IgD-negative memory B cell (primary cell): Measurements from ENCODE around the gene SLC38A10. TPM values are rescaled to one million over a fixed set of nuclear protein-coding genes. Genes with fewer than 3 reads are reported as not detected.
A peak's percentile ranks its signal among the peaks of the same experiment; 100 is the strongest.

Source experiments
- H3K27ac Mint-ChIP-seq, 3 donors: one replicate each; pipeline ENCODE4 v1.8.0; 2020 to 2022; ENCODE audit warnings: mild to moderate bottlenecking in 3 of 3, mixed read lengths in 3 of 3, moderate library complexity in 1 of 3
- H3K27me3 Mint-ChIP-seq: one replicate; pipeline ENCODE4 v1.8.0; 2021; ENCODE audit warnings: mixed read lengths
- H3K36me3 Mint-ChIP-seq: one replicate; pipeline ENCODE4 v1.8.0; 2020; ENCODE audit warnings: mild to moderate bottlenecking, mixed read lengths
- H3K4me1 Mint-ChIP-seq, 3 donors: one replicate each; pipeline ENCODE4 v1.8.0; 2020 to 2022; ENCODE audit warnings: mixed read lengths in 3 of 3, mild to moderate bottlenecking in 1 of 3
- H3K4me3 Mint-ChIP-seq, 4 donors: one replicate each; pipeline ENCODE4 v1.8.0; 2020 to 2022; ENCODE audit warnings: mild to moderate bottlenecking in 4 of 4, mixed read lengths in 4 of 4, moderate library complexity in 3 of 4
- H3K9me3 Mint-ChIP-seq, 3 donors: one replicate each; pipeline ENCODE4 v1.8.0; 2020 to 2021; ENCODE audit warnings: mixed read lengths in 3 of 3, mild to moderate bottlenecking in 1 of 3
- polyA plus RNA-seq: library from polyadenylated mRNA; unstranded; fragments of 300-500 nt; fragmentation: Illumina TruSeq; gene quantifications from one replicate; pipeline ENCODE4 v1.2.3, GENCODE V29; 2021

SLC38A10 gene
- polyA plus RNA-seq, 1 donor from 2014 or later, result 84.5 TPM

DNA sequence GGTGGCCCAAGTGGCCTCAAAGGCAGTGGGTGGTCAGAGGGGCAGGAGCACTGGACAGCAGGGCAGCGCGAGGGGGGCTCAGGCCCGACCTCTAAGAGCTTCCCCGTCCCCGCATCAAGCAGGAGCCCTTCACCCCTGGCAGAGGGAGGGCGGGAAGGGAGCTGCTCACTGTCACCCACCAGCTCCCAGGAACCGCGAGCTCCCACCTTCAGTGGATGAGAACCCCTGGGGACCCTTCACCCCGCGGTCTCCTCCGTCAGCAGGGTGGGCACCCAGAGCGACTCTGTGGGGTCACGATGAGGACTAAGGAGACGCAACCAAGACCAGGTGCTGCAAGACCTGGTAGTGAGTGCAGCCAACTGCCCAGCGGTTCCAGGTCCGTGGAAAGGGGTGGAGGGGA is 86.0 kb downstream of the SLC38A10 start:
- Mint-ChIP-seq H3K9me3 (no peaks in the 10 kb centered on the region), H3K4me1 (peaks cover 0 to 8% (median 5%) of the 10 kb centered on the region in 3 donors), H3K4me3 (no peak overlapping the region), H3K27me3 (no peaks in the 10 kb centered on the region), H3K36me3 (peaks cover 2% of the 10 kb centered on the region), H3K27ac (peak overlapping the region in 1 of 3 donors; percentile 67)

DNA sequence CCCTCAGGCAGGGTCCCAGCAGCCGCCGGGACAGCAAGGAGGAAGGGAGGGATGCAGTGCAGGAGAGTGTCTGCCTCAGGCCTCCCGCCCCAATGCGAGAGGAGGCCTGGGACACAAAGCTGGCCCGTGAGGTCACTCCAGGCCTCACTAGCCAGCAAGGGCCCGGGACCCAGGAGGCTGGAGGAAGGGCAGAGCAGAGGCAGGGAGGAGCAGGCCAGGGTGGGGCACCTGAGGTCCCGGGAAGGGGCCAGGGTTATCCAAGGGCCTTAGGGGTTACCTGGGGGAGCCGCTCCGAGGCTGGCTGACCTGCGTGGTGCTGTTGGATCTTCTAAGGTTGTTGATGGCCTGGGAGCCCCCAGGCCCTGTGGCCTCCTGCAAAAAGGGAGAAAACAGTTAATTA is 86.5 kb downstream of the SLC38A10 start:
- H3K27me3 Mint-ChIP-seq, result no peaks in the 10 kb centered on the region
- H3K9me3 Mint-ChIP-seq, result no peaks in the 10 kb centered on the region
- H3K4me1 Mint-ChIP-seq, result peaks cover 0 to 8% (median 5%) of the 10 kb centered on the region in 3 donors
- no peak overlapping the region for H3K4me3 Mint-ChIP-seq
- peaks cover 2% of the 10 kb centered on the region for H3K36me3 Mint-ChIP-seq
- H3K27ac Mint-ChIP-seq, result peak overlapping the region in 1 of 3 donors; percentile 67

DNA sequence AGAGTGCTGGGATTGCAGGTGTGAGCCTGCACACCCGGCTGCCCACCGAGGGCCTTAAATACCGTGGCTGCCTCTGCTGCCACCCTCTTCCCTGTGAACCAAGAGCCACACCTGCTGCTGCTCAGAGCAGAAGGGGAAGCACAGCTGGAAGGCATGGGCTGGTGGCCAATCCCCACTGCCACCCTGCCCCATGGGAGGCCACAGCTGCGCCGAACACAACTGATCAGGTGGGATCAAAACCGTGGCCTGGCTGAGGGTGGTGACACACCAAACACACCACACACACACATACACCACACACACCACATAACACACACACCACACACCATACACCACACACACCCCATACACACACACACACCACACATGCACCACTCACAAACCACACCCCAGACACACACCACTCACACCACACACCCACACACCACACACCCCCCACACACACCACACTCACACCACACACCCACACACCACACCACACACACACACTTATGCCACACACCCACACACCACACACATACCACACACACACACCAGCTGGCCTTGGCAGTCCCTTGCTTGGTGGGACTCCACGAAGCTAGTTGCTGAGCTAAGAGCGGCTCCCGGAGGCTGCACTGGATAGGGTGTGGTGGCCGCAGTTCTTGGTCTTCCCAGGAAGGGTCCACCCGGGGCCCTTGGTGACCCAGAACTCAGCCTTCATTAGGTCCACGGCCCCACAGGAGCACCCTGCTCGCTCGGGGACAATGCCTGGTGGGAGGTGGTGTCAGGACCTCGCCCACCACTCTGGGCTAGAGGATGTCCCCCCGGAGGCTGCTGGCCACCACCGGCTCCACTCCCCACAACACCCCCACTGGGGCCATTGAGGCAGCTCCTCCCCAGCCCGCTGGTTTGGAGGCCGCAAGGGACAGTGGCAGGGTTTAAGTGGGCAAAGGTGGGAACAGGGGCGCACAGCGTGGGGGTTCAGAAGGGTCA is 87.2 kb downstream of the SLC38A10 start:
- Mint-ChIP-seq H3K4me3 (no peak overlapping the region), H3K36me3 (peaks cover 2% of the 10 kb centered on the region), H3K9me3 (no peaks in the 10 kb centered on the region), H3K4me1 (peaks cover 0 to 6% (median 5%) of the 10 kb centered on the region in 3 donors), H3K27me3 (no peaks in the 10 kb centered on the region), H3K27ac (peak overlapping the region in 1 of 3 donors; percentile 20)

DNA sequence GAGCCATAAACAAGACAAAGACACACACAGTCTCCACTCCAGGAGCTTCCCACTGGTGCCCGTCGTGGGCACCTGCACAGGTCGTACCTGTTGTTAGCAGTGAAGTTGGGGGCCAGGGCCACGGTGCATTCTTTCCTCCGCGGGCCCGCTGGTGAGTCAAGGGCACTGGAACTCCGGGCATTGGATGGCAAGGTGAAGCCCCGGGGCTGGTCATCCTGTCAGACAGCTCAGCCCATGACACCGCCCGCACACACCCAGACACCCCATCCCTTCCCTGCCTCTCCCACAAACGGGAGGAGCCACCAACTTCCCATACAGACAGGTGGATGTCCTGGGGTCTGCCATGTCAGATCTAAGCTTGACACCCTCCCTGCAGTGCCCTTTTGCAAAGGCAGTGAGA is 88.5 kb downstream of the SLC38A10 start:
- H3K27ac Mint-ChIP-seq, result no peak overlapping the region
- H3K9me3 Mint-ChIP-seq, result no peaks in the 10 kb centered on the region
- H3K4me3 Mint-ChIP-seq, result no peak overlapping the region
- peaks cover 0 to 3% (median 3%) of the 10 kb centered on the region in 3 donors for H3K4me1 Mint-ChIP-seq
- H3K27me3 Mint-ChIP-seq, result no peaks in the 10 kb centered on the region
- H3K36me3 Mint-ChIP-seq, result peaks cover 2% of the 10 kb centered on the region

DNA sequence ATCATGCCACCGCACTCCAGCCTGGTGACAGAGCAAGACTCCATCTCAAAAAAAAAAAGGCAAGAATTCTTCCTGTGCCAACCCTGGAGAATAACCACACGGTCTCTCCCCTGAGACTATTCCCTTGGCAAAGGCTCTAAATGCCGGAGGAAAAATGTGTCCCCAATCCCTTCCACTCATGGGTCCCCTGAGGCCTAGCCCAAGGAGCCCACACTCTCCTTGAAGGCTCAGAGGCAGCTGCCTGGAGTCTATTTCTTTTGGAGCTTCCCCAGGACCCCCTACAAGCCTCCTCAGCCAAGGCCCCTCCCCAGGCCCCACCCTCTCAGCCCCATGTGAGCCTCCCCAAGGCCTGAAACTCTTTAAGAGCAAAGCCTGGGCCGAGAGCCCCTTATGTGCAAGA is 88.9 kb downstream of the SLC38A10 start:
- Mint-ChIP-seq H3K9me3 (no peaks in the 10 kb centered on the region), H3K36me3 (peaks cover 2% of the 10 kb centered on the region), H3K27me3 (no peaks in the 10 kb centered on the region), H3K4me3 (no peak overlapping the region), H3K4me1 (peaks cover 0 to 3% (median 3%) of the 10 kb centered on the region in 3 donors), H3K27ac (no peak overlapping the region)

DNA sequence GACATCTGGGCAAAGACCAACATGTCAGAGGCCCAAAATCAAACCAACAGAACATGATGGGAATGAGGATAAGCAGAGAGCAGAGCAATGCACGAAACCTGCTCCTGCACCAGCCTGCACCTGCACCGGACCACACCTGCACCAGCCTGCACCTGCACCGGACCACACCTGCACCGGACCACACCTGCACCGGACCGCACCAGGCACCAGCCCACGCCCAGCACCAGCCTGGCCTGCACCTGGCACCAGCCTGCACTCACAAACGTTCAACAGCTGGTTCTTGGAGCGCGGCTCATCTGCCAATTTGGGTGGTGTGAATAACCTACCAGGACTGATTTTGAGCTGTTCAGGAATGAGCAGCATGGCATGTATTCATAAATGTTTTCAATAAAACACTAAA is 90.5 kb downstream of the SLC38A10 start:
- H3K27ac Mint-ChIP-seq, result no peak overlapping the region

DNA sequence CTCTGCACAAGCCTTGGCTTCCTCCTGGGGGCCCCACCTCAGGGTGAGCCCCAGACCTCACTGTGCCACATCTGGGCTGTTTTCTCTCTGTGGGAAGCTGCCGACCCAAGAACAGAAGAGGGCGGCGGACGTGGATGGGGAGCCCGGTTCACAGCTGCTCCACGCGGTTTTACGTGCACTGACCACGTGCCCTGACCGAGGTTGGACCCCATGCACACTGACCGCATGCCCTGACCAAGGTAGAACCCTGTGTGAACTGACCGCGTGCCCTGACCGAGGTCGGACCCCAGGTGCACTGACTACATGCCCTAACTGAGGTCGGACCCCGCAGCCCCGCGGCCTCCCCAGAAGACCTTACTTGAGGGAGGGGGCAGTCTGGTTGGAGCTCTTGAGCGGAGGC is 92.0 kb downstream of the SLC38A10 start:
- H3K27me3 Mint-ChIP-seq, result no peaks in the 10 kb centered on the region

More for the DNA sequence above, 90.5 kb downstream of the SLC38A10 start:
- Mint-ChIP-seq H3K9me3 (no peaks in the 10 kb centered on the region), H3K36me3 (peaks cover 2% of the 10 kb centered on the region), H3K4me1 (peaks cover 0 to 3% (median 2%) of the 10 kb centered on the region in 3 donors), H3K4me3 (no peak overlapping the region), H3K27me3 (no peaks in the 10 kb centered on the region)

DNA sequence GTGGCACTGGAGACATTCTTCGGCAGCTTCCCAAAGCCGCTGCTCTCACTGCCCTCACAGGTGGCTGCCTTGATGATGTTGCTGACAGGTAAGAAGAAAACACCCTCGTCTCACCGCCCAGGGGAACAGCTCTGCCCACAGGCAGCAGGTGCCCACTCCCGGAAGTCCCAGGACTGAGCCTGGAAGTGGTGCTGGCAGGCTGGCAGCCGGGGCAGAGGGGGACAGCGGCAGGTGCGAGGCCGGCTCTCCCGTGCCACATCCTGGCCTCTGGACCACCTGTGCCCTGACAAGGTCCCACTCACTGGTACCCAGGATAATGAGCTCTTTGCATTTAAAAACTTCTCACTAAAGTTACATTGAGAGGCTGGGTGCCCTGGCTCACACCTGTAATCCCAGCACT is 92.8 kb downstream of the SLC38A10 start:
- Mint-ChIP-seq H3K4me1 (peaks cover 0 to 2% (median 0%) of the 10 kb centered on the region in 3 donors), H3K27me3 (no peaks in the 10 kb centered on the region), H3K4me3 (no peak overlapping the region), H3K27ac (no peak overlapping the region), H3K9me3 (no peaks in the 10 kb centered on the region), H3K36me3 (peaks cover 2% of the 10 kb centered on the region)

More for the DNA sequence above, 92.0 kb downstream of the SLC38A10 start:
- Mint-ChIP-seq H3K9me3 (no peaks in the 10 kb centered on the region), H3K4me1 (peaks cover 0 to 3% (median 2%) of the 10 kb centered on the region in 3 donors), H3K27ac (no peak overlapping the region), H3K4me3 (no peak overlapping the region), H3K36me3 (peaks cover 2% of the 10 kb centered on the region)

DNA sequence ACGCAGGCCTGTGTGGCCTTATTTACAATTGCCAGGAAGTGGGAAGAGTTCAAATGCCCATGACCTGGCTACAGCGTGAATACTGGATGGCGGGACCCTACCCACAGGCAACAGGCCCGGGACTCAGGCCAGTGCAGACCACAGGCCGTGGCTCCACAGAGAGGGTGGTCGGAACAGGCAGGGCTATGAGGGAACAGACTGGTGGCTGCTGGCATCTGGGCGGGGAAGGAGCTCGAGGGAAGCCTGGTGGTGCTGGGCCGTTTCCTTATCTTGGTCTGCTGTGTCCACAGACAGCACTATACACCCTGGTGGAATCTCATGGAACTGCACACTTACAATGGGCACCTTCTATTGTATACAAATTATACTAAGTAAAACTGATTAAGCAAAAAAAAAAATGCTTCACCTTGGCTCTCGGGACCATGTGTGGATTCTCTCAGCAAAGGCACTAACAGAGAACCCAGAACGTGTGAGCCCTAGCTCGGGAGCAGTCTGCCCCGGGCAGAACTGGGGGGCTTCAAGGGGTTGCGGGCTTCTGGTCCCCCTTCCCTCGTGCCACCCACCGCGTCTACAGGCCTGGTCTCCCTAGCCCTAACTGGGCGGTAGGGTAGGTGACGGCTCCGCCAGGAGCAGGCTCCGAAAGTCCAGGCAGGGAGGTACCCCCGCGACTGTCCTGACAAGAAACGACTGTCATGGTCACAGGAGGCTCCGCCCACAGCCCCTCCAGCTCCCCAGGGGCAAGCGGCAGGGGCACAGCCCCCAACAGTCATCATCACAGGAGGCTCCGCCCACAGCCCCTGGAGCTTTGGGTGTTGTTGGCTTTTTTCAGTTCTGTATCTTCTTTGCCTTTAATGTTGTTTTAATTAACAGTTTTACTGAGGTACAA is 94.2 kb downstream of the SLC38A10 start:
- Mint-ChIP-seq H3K27me3 (no peaks in the 10 kb centered on the region), H3K36me3 (peaks cover 2% of the 10 kb centered on the region), H3K4me1 (peaks cover 0 to 2% (median 0%) of the 10 kb centered on the region in 3 donors), H3K4me3 (no peak overlapping the region), H3K9me3 (no peaks in the 10 kb centered on the region), H3K27ac (no peak overlapping the region)

DNA sequence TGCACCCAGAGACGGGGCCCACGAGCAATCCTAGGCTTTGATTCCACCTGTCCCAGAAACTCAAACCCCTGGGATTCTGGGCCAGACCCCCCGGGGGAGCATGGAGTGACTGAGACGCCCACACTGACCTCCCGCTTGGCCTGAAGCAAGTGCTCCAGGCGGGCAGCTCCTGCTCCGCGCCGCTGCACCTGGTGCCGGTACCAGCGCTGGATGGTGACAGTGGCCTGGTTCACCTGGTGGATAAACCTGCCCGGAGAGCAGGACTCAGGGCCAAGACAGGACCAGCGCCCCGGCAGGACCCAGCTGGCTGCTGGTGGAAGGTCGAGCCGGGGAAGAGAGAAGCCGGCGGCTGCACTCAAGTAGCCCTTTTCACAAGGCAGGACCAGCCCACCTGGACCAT is 94.9 kb downstream of the SLC38A10 start:
- Mint-ChIP-seq H3K9me3 (no peaks in the 10 kb centered on the region), H3K4me3 (no peak overlapping the region), H3K4me1 (peaks cover 0 to 2% (median 0%) of the 10 kb centered on the region in 3 donors), H3K36me3 (peaks cover 2% of the 10 kb centered on the region), H3K27ac (no peak overlapping the region), H3K27me3 (no peaks in the 10 kb centered on the region)

DNA sequence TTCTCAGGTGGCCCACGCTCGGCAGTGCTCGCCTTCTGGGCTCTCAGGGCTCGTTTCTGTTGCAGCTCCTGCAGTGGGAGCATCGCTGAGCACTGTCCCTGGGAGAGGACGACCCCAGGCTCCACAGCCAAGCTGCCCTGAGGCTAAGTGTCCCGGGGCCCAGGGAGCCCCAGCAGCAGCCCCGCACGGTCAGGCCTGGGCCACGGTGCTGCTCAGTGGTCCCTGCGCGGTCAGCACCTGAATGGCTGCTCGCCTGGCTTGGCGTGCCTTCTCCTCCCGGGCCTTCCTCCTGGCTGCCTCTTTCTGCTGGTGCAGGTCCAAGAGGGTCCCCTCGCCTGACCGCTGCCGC is 95.7 kb downstream of the SLC38A10 start:
- no peak overlapping the region for H3K4me3 Mint-ChIP-seq
- H3K9me3 Mint-ChIP-seq, result no peaks in the 10 kb centered on the region
- H3K36me3 Mint-ChIP-seq, result peaks cover 2% of the 10 kb centered on the region
- H3K27me3 Mint-ChIP-seq, result no peaks in the 10 kb centered on the region
- H3K4me1 Mint-ChIP-seq, result peaks cover 0 to 2% (median 0%) of the 10 kb centered on the region in 3 donors
- no peak overlapping the region for H3K27ac Mint-ChIP-seq

DNA sequence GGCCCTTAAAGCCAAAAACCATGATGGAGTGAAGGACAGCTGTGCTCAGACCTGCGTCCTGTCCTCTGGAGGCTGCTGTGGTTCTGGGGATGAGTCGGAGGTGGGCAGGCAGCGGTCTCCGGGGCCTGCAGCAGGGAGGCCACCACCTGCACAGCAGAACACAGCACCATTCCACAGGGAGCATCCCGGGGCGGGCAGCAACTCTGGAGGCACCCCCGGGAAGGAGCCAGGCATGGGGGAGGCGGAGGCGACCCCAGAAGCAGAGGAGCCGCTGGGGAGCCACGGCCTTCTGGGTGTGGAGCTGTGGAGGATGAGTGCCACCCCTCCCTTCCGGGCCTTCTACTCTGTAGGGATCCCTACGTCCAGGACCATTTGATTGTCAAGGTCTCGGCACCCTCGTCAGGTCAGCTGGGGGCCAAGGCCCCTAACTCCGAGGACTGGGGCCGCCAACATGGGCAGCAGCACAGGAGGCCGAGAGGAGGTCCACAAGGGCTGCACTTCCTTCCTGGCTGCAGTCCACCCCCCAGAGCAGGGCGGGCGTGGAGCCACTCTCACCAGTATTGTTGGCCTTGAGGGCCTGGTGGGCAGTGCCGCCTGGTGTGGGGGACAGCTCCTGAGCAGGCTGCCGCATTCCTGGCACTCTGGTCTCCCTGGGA is 96.2 kb downstream of the SLC38A10 start:
- Mint-ChIP-seq H3K36me3 (peaks cover 2% of the 10 kb centered on the region), H3K4me3 (no peak overlapping the region), H3K4me1 (no peaks in the 10 kb centered on the region), H3K9me3 (no peaks in the 10 kb centered on the region), H3K27me3 (no peaks in the 10 kb centered on the region), H3K27ac (no peak overlapping the region)

DNA sequence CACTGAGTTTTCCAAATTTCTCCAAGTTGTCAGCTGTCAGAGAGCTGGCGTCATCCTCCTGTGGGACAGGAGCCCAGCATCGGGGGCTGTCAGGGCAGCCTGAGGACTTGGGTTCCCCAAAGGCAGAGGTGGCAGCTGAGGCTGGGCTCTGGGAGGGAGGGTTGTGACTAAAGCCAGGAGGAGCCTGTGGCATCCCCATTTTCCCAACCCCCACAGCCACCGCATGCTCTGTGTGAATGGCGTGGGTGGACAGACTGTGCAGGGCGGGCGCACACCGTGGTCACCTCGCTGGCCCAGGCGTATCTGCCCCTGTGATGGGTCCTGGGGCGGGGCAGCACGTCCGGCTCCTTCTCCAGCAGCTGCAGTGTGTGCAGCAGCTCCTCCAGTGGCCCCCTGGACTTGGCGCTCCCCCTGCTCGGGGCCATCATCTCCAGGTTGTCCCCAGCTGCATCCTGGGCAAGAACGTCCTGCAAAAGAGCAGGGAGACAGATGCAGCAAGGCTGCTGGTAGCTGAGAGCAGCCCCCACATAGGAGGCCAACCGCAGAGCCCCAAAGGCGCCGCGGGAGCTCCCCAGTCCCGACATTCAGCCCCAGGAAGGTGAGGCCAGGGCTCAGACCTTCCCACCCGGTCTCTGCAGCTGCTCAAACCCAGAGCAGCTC is 97.1 kb downstream of the SLC38A10 start:
- Mint-ChIP-seq H3K9me3 (no peaks in the 10 kb centered on the region), H3K4me1 (no peaks in the 10 kb centered on the region), H3K36me3 (peaks cover 2% of the 10 kb centered on the region), H3K27me3 (no peaks in the 10 kb centered on the region), H3K27ac (no peak overlapping the region), H3K4me3 (no peak overlapping the region)

DNA sequence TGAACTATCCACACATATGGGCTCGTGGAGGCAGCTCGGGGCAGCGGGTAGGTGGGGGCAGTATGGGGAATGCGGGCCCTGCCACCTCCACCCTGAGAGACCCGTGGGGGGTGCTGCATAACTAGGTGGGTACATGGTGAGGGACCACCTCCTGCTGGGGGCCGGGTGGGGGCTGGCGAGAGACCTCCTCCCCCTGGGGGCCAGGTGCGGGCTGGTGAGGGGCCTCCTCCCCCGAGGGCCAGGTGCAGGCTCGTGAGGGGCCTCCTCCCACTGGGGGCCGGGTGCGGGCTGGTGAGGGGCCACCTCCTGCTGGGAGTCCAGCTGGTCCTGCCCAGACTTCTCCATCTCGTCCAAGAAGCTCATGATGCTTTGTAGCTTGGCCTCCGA is 97.7 kb downstream of the SLC38A10 start:
- H3K36me3 Mint-ChIP-seq, result peaks cover 2% of the 10 kb centered on the region
- H3K4me3 Mint-ChIP-seq, result no peak overlapping the region
- H3K4me1 Mint-ChIP-seq, result no peaks in the 10 kb centered on the region
- H3K9me3 Mint-ChIP-seq, result no peaks in the 10 kb centered on the region
- no peaks in the 10 kb centered on the region for H3K27me3 Mint-ChIP-seq
- no peak overlapping the region for H3K27ac Mint-ChIP-seq
